ENCODE measurements around the gene FADS3. TPM values are rescaled to one million over a fixed set of nuclear protein-coding genes. Genes with fewer than 3 reads are reported as not detected.
A peak's percentile ranks its signal among the peaks of the same experiment; 100 is the strongest.

The FADS3 gene
- total and polyA plus RNA-seq, 2 experiments from 2014 or later: 44.4 to 73.5 TPM

- TF ChIP-seq ZNF462 (CRISPR knock-in tag; IDR thresholded peaks at IDR 0.05): no peak
Observed at GRCh38 chr11:61900251-61900650, 8.9 kb upstream of the FADS3 start (continued).

- Histone ChIP-seq H4K20me1 (replicated peaks; ENCODE audit: insufficient read depth) (no peaks in the 10 kb centered on the region), H3F3A (replicated peaks; ENCODE audit: low read depth) (no peaks in the 10 kb centered on the region), H3K4me1 (ENCODE audit: insufficient read depth) (peaks cover 7% of the 10 kb centered on the region; the same call in 1 of the 2 replicates), H3K79me2 (replicated peaks; ENCODE audit: insufficient read depth) (no peaks in the 10 kb centered on the region), H3K36me3 (ENCODE audit: insufficient read depth) (no peaks in the 10 kb centered on the region), H2AFZ (no peak overlapping the region), H3K4me3 (no peak overlapping the region), H3K27ac (ENCODE audit: low read depth) (no peak overlapping the region), H3K4me2 (no peak overlapping the region), H3K27me3 (ENCODE audit: insufficient read depth) (no peaks in the 10 kb centered on the region), H3K9me2 (ENCODE audit: insufficient read depth) (no peaks in the 10 kb centered on the region)
- Mint-ChIP-seq H3K36me3 (ENCODE audit: low read depth) (no peaks in the 10 kb centered on the region; the same call in 2 of the 3 replicates), H3K4me3 (peak overlapping the region; percentile 3; the same call in 1 of the 3 replicates), H3K9me3 (no peaks in the 10 kb centered on the region; the same call in 2 of the 3 replicates), H3K27ac (peak overlapping the region; percentile 70; the same call in 1 of the 2 replicates), H3K4me1 (peaks cover 29% of the 10 kb centered on the region), H3K27me3 (ENCODE audit: insufficient read depth, low read depth, poor library complexity) (peaks cover 14% of the 10 kb centered on the region)
- DNase-seq (ENCODE audit: low spot score) (peak; percentile 89), ATAC-seq (peak; percentile 85)
- TF ChIP-seq CTCF (conservative IDR thresholded peaks at IDR 0.05; ENCODE audit: low read depth in 2 of 2) (peak; percentile 96 to 99), STAT1 (IDR thresholded peaks at IDR 0.05; ENCODE audit: unreplicated experiment) (no peak)
Observed at GRCh38 chr11:61899146-61899841, 7.9 kb upstream of the FADS3 start.
